ENCODE data around the gene SWAP70. TPM values are rescaled to one million over a fixed set of nuclear protein-coding genes. Genes with fewer than 3 reads are reported as not detected.

The SWAP70 gene
- total and polyA plus RNA-seq, 2 of the 13 experiments (the other 11 are each of a cell fraction or from before 2014, with no cell fraction given): 4.6 to 8.7 TPM

- TF ChIP-seq JUND (CRISPR knock-in tag; IDR thresholded peaks at IDR 0.05) (no peak), GZF1 (CRISPR knock-in tag; IDR thresholded peaks at IDR 0.05) (no peak), RAD21 (CRISPR knock-in tag; IDR thresholded peaks at IDR 0.05) (no peak)
- TF ChIP-seq, protein P1, sequence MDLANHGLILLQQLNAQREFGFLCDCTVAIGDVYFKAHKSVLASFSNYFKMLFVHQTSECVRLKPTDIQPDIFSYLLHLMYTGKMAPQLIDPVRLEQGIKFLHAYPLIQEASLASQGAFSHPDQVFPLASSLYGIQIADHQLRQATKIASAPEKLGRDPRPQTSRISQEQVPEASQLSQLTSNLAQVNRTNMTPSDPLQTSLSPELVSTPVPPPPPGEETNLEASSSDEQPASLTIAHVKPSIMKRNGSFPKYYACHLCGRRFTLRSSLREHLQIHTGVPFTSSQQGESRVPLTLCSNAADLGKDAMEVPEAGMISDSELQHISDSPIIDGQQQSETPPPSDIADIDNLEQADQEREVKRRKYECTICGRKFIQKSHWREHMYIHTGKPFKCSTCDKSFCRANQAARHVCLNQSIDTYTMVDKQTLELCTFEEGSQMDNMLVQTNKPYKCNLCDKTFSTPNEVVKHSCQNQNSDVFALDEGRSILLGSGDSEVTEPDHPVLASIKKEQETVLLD (CRISPR knock-in tag; IDR thresholded peaks at IDR 0.05; ENCODE audit: low read depth): no peak
These were observed 126.0 kb downstream of the SWAP70 start (continued) for GRCh38 chr11:9789910-9790309.

DNA sequence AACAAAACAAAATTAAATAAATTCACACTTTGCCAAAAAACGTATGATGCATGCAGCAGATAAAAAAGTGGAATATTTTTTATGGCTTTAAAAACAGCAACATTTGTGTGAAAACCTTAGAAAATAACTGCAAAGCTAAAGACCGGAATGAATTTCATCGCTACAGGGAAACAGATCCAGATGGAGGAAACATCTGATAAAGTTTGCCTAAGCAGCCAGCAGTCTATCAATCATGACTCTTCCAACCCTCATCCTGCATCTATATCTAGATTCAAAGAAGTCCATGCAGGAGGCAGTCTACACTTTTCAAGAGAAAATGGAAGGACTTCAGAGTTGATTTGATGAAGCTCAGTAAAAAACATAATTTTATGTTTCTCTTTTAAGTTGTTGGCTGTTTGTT lies 126.8 kb downstream of the SWAP70 start:
- FAIRE-seq (no peak), DNase-seq (ENCODE audit: low spot score) (no peak), ATAC-seq (no peak)
- intact Hi-C loops (cut with micrococcal nuclease; ENCODE audit: unreplicated experiment): no loop called here
- H3K4me3 ChIP-seq (replicated peaks in 1 of 3; ENCODE audit: insufficient read depth in 1 of 3, low read depth in 2 of 3, low read length in 3 of 3): no peak overlapping the region
- no peak overlapping the region for H3K9ac ChIP-seq (ENCODE audit: insufficient read depth, low read depth, low read length)
- ChIA-PET POLR2A (no interaction called here), CTCF (ENCODE audit: low intra/inter-chr PET ratio, low total read pairs) (no interaction called here)
- H3K4me1 ChIP-seq (ENCODE audit: insufficient read depth, low read length): no peaks in the 10 kb centered on the region
- H4K20me1 ChIP-seq (ENCODE audit: insufficient read depth, low read length): no peaks in the 10 kb centered on the region
- H3K4me2 ChIP-seq (ENCODE audit: low read depth, low read length): no peak overlapping the region
- no peak overlapping the region for H2AFZ ChIP-seq (ENCODE audit: low read length)
- 93% methylated on average over 3 of the region's 3 CpGs for WGBS (ENCODE audit: low lambda C conversion rate)
- H3K79me2 ChIP-seq (ENCODE audit: insufficient read depth, low read length): no peaks in the 10 kb centered on the region
- no peak overlapping the region for H3K27ac ChIP-seq (ENCODE audit: extremely low read length, insufficient read depth, low read length)
- TF ChIP-seq MBNL3 (CRISPR knock-in tag; conservative IDR thresholded peaks at IDR 0.05) (no peak), HOXA9 (CRISPR knock-in tag; IDR thresholded peaks at IDR 0.05; ENCODE audit: borderline replicate concordance) (no peak), ZNF207 (IDR thresholded peaks at IDR 0.05; ENCODE audit: borderline replicate concordance) (no peak), CBX2 (IDR thresholded peaks at IDR 0.05; ENCODE audit: low read depth, low read length) (no peak), CBX2 (CRISPR knock-in tag; IDR thresholded peaks at IDR 0.05; ENCODE audit: low read depth) (no peak), AKAP8 (CRISPR knock-in tag; IDR thresholded peaks at IDR 0.05) (no peak), RORA (CRISPR knock-in tag; IDR thresholded peaks at IDR 0.05) (no peak), FOXK1 (CRISPR knock-in tag; IDR thresholded peaks at IDR 0.05; ENCODE audit: borderline replicate concordance, low read depth) (no peak), CHCHD3 (CRISPR knock-in tag; IDR thresholded peaks at IDR 0.05) (no peak)
- peaks cover 16 to 32% of the 10 kb centered on the region in 2 experiments; a peak in 4 of 5 replicates for H3K36me3 ChIP-seq (replicated peaks in 1 of 2; ENCODE audit: control insufficient read depth in 1 of 2, insufficient read depth in 2 of 2, low read length in 2 of 2)
- no TSS peak for BruUV-seq (replicated peaks)
- H3K27me3 ChIP-seq (ENCODE audit: control insufficient read depth in 1 of 2, insufficient read depth in 2 of 2, low read length in 2 of 2): no peaks in the 10 kb centered on the region
- in situ Hi-C loops (cut with HindIII; ENCODE audit: extremely low pct_ligation_motif_present, low pct_unique_long_range_greater_than_20kb): no loop called here
- H3K9me3 ChIP-seq (ENCODE audit: low read length): no peaks in the 10 kb centered on the region
